DND-41 (cell line): ENCODE measurements around the gene MSL1.

Experiments
- EZH2 ChIP-seq: IDR thresholded peaks from 3 replicates; pipeline ENCODE4 v1.6.1; 2012; ENCODE audit warnings: borderline replicate concordance, low read depth, mild to moderate bottlenecking, moderate library complexity, low read length, inconsistent platforms; ENCODE audit not compliant: severe bottlenecking
- TF ChIP-seq, protein P1 (sequence below): IDR thresholded peaks from 2 replicates; pipeline ENCODE4 v1.5.1; 2012; ENCODE audit warnings: borderline replicate concordance, low read length, moderate library complexity, mild to moderate bottlenecking; ENCODE audit not compliant: poor library complexity, severe bottlenecking; ENCODE audit errors: extremely low read depth

DNA sequence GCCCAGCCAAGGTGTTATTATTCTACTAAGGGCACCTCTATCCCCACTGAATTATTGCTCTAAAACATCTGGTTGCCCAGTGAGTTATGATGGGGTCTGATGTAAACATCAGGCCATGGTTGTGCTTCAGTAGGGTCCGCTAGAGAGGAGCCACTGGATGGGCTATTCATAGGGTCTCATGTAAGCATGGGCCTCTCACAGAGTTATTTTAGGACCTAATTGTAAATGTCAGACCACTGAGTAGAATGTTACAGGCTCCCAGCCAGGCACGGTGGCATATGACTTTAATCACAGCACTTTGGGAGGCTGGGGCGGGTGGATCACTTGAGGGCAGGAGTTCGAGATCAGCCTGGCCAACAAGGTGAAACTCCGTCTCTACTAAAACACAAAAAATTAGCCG, 60.8 kb downstream of the MSL1 start:
- TF ChIP-seq, protein P1, sequence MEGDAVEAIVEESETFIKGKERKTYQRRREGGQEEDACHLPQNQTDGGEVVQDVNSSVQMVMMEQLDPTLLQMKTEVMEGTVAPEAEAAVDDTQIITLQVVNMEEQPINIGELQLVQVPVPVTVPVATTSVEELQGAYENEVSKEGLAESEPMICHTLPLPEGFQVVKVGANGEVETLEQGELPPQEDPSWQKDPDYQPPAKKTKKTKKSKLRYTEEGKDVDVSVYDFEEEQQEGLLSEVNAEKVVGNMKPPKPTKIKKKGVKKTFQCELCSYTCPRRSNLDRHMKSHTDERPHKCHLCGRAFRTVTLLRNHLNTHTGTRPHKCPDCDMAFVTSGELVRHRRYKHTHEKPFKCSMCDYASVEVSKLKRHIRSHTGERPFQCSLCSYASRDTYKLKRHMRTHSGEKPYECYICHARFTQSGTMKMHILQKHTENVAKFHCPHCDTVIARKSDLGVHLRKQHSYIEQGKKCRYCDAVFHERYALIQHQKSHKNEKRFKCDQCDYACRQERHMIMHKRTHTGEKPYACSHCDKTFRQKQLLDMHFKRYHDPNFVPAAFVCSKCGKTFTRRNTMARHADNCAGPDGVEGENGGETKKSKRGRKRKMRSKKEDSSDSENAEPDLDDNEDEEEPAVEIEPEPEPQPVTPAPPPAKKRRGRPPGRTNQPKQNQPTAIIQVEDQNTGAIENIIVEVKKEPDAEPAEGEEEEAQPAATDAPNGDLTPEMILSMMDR, result no peak
- TF ChIP-seq EZH2, result no peak
